Keratinocyte (primary cell): ENCODE measurements around the gene MMP19. TPM values are rescaled to one million over a fixed set of nuclear protein-coding genes. Genes with fewer than 3 reads are reported as not detected.

Experiments used
- DNase-seq: peaks from one replicate; pipeline ENCODE4 v3.0.0-alpha.2; 2011; ENCODE audit warnings: low read depth, missing footprints, low spot score
- FAIRE-seq: peaks from 2 replicates; lab custom pipeline; 2011; peaks lifted over from hg19 to GRCh38; lab: Jason Lieb, UNC
- H2AFZ ChIP-seq: 2 replicates; pipeline ENCODE4 v1.6.0; 2012; ENCODE audit warnings: low read length, control low read depth, inconsistent platforms; ENCODE audit not compliant: control insufficient read depth
- H3K27ac ChIP-seq: 2 replicates; pipeline ENCODE4 v1.5.1; 2011; ENCODE audit warnings: low read length; ENCODE audit not compliant: control insufficient read depth, insufficient read depth
- H3K27me3 ChIP-seq: 3 replicates; pipeline ENCODE4 v1.6.0; 2011; ENCODE audit warnings: low read length; ENCODE audit not compliant: control insufficient read depth, insufficient read depth; ENCODE audit errors: extremely low read depth
- H3K36me3 ChIP-seq, 2 experiments: 2 replicates in 1 of 2; 3 replicates in 1 of 2; pipeline ENCODE4 v1.5.1; 2011; ENCODE audit warnings: low read length in 2 of 2, mild to moderate bottlenecking in 1 of 2; ENCODE audit not compliant: control insufficient read depth in 2 of 2, insufficient read depth in 2 of 2; ENCODE audit errors: extremely low read depth in 1 of 2
- H3K4me1 ChIP-seq: 3 replicates; pipeline ENCODE4 v1.5.1; 2011; ENCODE audit warnings: low read length; ENCODE audit not compliant: control insufficient read depth, insufficient read depth; ENCODE audit errors: extremely low read depth
- H3K4me2 ChIP-seq: 3 replicates; pipeline ENCODE4 v1.6.0; 2011; ENCODE audit warnings: low read depth, low read length; ENCODE audit not compliant: control insufficient read depth, insufficient read depth; ENCODE audit errors: extremely low read depth
- H3K4me3 ChIP-seq, 3 experiments: fragments of 200-600 bp in 1 of 3; sonication (generic) in 1 of 3; 2 replicates in 2 of 3; 3 replicates in 1 of 3; pipeline ENCODE4 v1.5.1; 2011 to 2016; ENCODE audit warnings: low read length in 3 of 3, mild to moderate bottlenecking in 3 of 3, control low read depth in 2 of 3, inconsistent platforms in 1 of 3, low read depth in 1 of 3, mixed read lengths in 1 of 3, mixed run types in 1 of 3, moderate library complexity in 1 of 3; ENCODE audit not compliant: control insufficient read depth in 2 of 3, insufficient read depth in 2 of 3; ENCODE audit errors: extremely low read depth in 1 of 3
- H3K79me2 ChIP-seq: 2 replicates; pipeline ENCODE4 v1.6.0; 2012; ENCODE audit warnings: low read length; ENCODE audit not compliant: control insufficient read depth, insufficient read depth
- H3K9ac ChIP-seq: 3 replicates; pipeline ENCODE4 v1.6.0; 2011; ENCODE audit warnings: low read length; ENCODE audit not compliant: control insufficient read depth, insufficient read depth; ENCODE audit errors: extremely low read depth
- H3K9me1 ChIP-seq: 3 replicates; pipeline ENCODE4 v1.6.0; 2011; ENCODE audit warnings: low read length; ENCODE audit not compliant: control insufficient read depth, insufficient read depth; ENCODE audit errors: extremely low read depth
- H3K9me3 ChIP-seq: 2 replicates; pipeline ENCODE4 v1.5.1; 2012; ENCODE audit warnings: low read depth, low read length; ENCODE audit not compliant: control insufficient read depth
- H4K20me1 ChIP-seq: 3 replicates; pipeline ENCODE4 v1.6.0; 2011; ENCODE audit warnings: low read length; ENCODE audit not compliant: control insufficient read depth, insufficient read depth; ENCODE audit errors: extremely low read depth
- CTCF ChIP-seq, 3 experiments: IDR thresholded peaks in 1 of 3; conservative IDR thresholded peaks in 1 of 3; optimal IDR thresholded peaks in 1 of 3; 2 replicates in 2 of 3; 3 replicates in 1 of 3; pipeline versions ENCODE3 to v1.5.1; 2011; ENCODE audit warnings: low read length in 3 of 3, mild to moderate bottlenecking in 3 of 3, moderate library complexity in 2 of 3, control low read depth in 1 of 3, inconsistent platforms in 1 of 3; ENCODE audit not compliant: insufficient read depth in 2 of 3; ENCODE audit errors: extremely low read depth in 1 of 3
- EZH2 ChIP-seq: IDR thresholded peaks from one replicate; pipeline ENCODE4 v1.6.1; 2012; ENCODE audit warnings: inconsistent platforms, mild to moderate bottlenecking, low read length, moderate library complexity
- dilution Hi-C: fragments of 300-500 bp; cut with MboI; formaldehyde crosslinking; loops from one replicate; pipeline ENCODE4 v1.7.0; 2020; ENCODE audit warnings: low sequenced_read_pairs; ENCODE audit not compliant: extremely low pct_ligation_motif_present
- polyA plus RNA-seq, 5 experiments: library from polyadenylated mRNA; depleted of rRNA in 3 of 5; stranded (reverse) in 3 of 5; stranded (forward) in 1 of 5; unstranded in 1 of 5; fragments of >200 nt; gene quantifications; 1 replicate in 1 of 5; 2 replicates in 3 of 5; 3 replicates in 1 of 5; pipeline versions ENCODE4 v1.2.1 to v1.2.3, GENCODE V29; 2011 to 2012; ENCODE audit warnings: missing spikeins in 2 of 5, low read depth in 1 of 5, low replicate concordance in 1 of 5

MMP19 gene
- polyA plus RNA-seq, 1 donor (not counting 4 experiments of a cell fraction or from before 2014, with no cell fraction given): 2.7 TPM

GRCh38 chr12:55885113-55885512 is 42.4 kb upstream of the MMP19 start:
- DNase-seq (no peak), FAIRE-seq (no peak)
- Histone ChIP-seq H3K4me1 (peaks cover 9% of the 10 kb centered on the region), H3K4me2 (no peak overlapping the region), H3K9me1 (no peaks in the 10 kb centered on the region), H3K4me3 (no peak overlapping the region), H3K27me3 (no peaks in the 10 kb centered on the region), H3K9ac (no peak overlapping the region), H3K27ac (no peak overlapping the region), H3K9me3 (no peaks in the 10 kb centered on the region), H4K20me1 (no peaks in the 10 kb centered on the region), H3K36me3 (no peaks in the 10 kb centered on the region), H3K79me2 (no peaks in the 10 kb centered on the region), H2AFZ (no peak overlapping the region)
- TF ChIP-seq CTCF (optimal IDR thresholded peaks at IDR 0.05 in 1 of 3, IDR thresholded peaks at IDR 0.05 in 1 of 3, conservative IDR thresholded peaks at IDR 0.05 in 1 of 3; ENCODE audit: extremely low read depth in 1 of 3, insufficient read depth in 2 of 3, low read length in 3 of 3) (no peak), EZH2 (no peak)
- dilution Hi-C loops: no loop called here

- Histone ChIP-seq H3K9me1 (no peaks in the 10 kb centered on the region), H3K9ac (no peak overlapping the region), H3K4me1 (peaks cover 9% of the 10 kb centered on the region), H3K27me3 (no peaks in the 10 kb centered on the region), H3K27ac (no peak overlapping the region), H3K79me2 (no peaks in the 10 kb centered on the region), H4K20me1 (no peaks in the 10 kb centered on the region), H2AFZ (no peak overlapping the region), H3K36me3 (no peaks in the 10 kb centered on the region), H3K4me2 (no peak overlapping the region), H3K4me3 (no peak overlapping the region), H3K9me3 (no peaks in the 10 kb centered on the region)
- TF ChIP-seq CTCF (optimal IDR thresholded peaks at IDR 0.05 in 1 of 3, IDR thresholded peaks at IDR 0.05 in 1 of 3, conservative IDR thresholded peaks at IDR 0.05 in 1 of 3; ENCODE audit: extremely low read depth in 1 of 3, insufficient read depth in 2 of 3, low read length in 3 of 3): no peak
- TF ChIP-seq EZH2: no peak
- DNase-seq (no peak), FAIRE-seq (no peak)
- dilution Hi-C loops: no loop called here
Measured at GRCh38 chr12:55877824-55878223, 35.1 kb upstream of the MMP19 start.
